Heart left ventricle (tissue), 16 donors: Measurements from ENCODE around the gene HLA-DMB. TPM values are rescaled to one million over a fixed set of nuclear protein-coding genes. Genes with fewer than 3 reads are reported as not detected.

Experiments used
- ATAC-seq, 4 donors: fragments of 200-7000 bp; cut with Tn5 transposase; one replicate each; pipeline ENCODE4 v1.9.1; 2020 to 2022; ENCODE audit warnings: moderate library complexity in 4 of 4, mild to moderate bottlenecking in 3 of 4, moderate number of reproducible peaks in 1 of 4
- DNase-seq, 5 donors: peaks; one replicate each; pipeline ENCODE4 v3.0.0-alpha.2; 2020
- H3K27ac ChIP-seq, 12 donors: fragments of 200-600 bp; sonication (generic) in 4 of 12; one replicate each; pipeline versions ENCODE4 v1.5.0 to v1.8.0; 2016 to 2022; ENCODE audit warnings: mild to moderate bottlenecking in 2 of 12
- H3K27me3 ChIP-seq, 9 donors: fragments of 200-600 bp; sonication (generic) in 2 of 9; one replicate each; pipeline versions ENCODE4 v1.5.1 to v1.8.0; 2016 to 2022; ENCODE audit warnings: mild to moderate bottlenecking in 3 of 9
- H3K36me3 ChIP-seq, 9 donors: fragments of 200-600 bp; sonication (generic) in 2 of 9; one replicate each; pipeline versions ENCODE4 v1.5.0 to v1.8.0; 2018 to 2022; ENCODE audit warnings: mild to moderate bottlenecking in 2 of 9
- H3K4me1 ChIP-seq, 12 donors: fragments of 200-600 bp; sonication (generic) in 4 of 12; one replicate each; pipeline versions ENCODE4 v1.5.0 to v1.8.0; 2016 to 2022; ENCODE audit warnings: mild to moderate bottlenecking in 3 of 12
- H3K4me3 ChIP-seq, 12 donors: fragments of 200-600 bp; sonication (generic) in 4 of 12; one replicate each; pipeline versions ENCODE4 v1.5.0 to v1.8.0; 2017 to 2022; ENCODE audit warnings: mild to moderate bottlenecking in 9 of 12, moderate library complexity in 4 of 12
- H3K9me3 ChIP-seq, 12 donors: fragments of 200-600 bp; sonication (generic) in 4 of 12; one replicate each; pipeline versions ENCODE4 v1.5.0 to v1.8.0; 2016 to 2022; ENCODE audit warnings: mild to moderate bottlenecking in 1 of 12
- CTCF ChIP-seq, 12 donors: fragments of 200-600 bp; sonication (generic) in 4 of 12; IDR thresholded peaks; one replicate each; pipeline versions ENCODE4 v1.5.0 to v1.8.0; 2018 to 2022; ENCODE audit warnings: antibody characterized with exemption in 12 of 12, mild to moderate bottlenecking in 5 of 12
- POLR2A ChIP-seq, 2 donors: fragments of 450-650 bp; IDR thresholded peaks; one replicate each; pipeline ENCODE4 v1.6.1; 2017; ENCODE audit warnings: antibody characterized with exemption in 2 of 2, mild to moderate bottlenecking in 2 of 2, moderate library complexity in 2 of 2
- WGBS, 4 donors: extraction: QIAGEN DNeasy Blood & Tissue Kit in 2 of 4; methylation state at CpG; one replicate each; pipeline versions ENCODE4 v1.1.5 to v1.1.7; 2013 to 2018; 5-methylcytosine and 5-hydroxymethylcytosine counted together
- intact Hi-C, 10 donors: fragments of 100-400 bp; cut with DNase I; formaldehyde crosslinking; loops; one replicate each; pipeline versions ENCODE4 v1.11.1 to v1.14.2; 2022
- polyA plus RNA-seq, 2 donors: library from polyadenylated mRNA; stranded (reverse); fragments of 200-250 nt; gene quantifications; one replicate each; pipeline ENCODE4 v1.2.3, GENCODE V29; 2013
- total RNA-seq, 9 donors: library from RNA; depleted of rRNA in 2 of 9; stranded (reverse); fragments of >200 nt in 2 of 9; fragmentation: NEBNext Ultra II Directional in 3 of 9; extraction: Animal tissue kit (Norgen Biotek cat#: 25700) in 3 of 9; gene quantifications; one replicate each; pipeline versions ENCODE4 v1.1.0 to v1.2.4, GENCODE V29; 2016 to 2023
- donor health status: ischemic (EF 13 %, LVEDD 7.1; RV severe dilation, severe dysfunction).
- donor health status: healthy with polysubstance abuse.
- donor health status: DM: no; HTN: yes; CAD: no.
- donor health status: DM: no; HTN: no; CAD: no.
- donor health status: ischemic (EF 25% LVEDD 6.9; RV normal size, moderate dysfunction).
- donor health status: ischemic (EF 25% LVEDD 5.7; RV mildly dilated, moderate dysfunction).
- donor health status: healthy.
- donor health status: DM: yes; HTN: yes; CAD: no.
- donor health status: ischemic (EF 35%, LVEDD 5.7; RV mildly dilated, moderate dysfunction).
- donor health status: nonischemic (EF 11% LVEDD 7.7; RV severe dilation, severe dysfunction).
- donor health status: DM: yes; HTN: yes; CAD: no.
- donor health status: PGD.
- donor health status: ischemic (EF 29% LVEDD 5.4; RV normal size, mild dysfunction).
- donor health status: nonischemic (EF 23%, LVEDD 6.1; RV moderate dilation, normal function).

HLA-DMB gene
- total and polyA plus RNA-seq, 11 donors, result 2.7 to 127 (median 6.7) TPM

DNA sequence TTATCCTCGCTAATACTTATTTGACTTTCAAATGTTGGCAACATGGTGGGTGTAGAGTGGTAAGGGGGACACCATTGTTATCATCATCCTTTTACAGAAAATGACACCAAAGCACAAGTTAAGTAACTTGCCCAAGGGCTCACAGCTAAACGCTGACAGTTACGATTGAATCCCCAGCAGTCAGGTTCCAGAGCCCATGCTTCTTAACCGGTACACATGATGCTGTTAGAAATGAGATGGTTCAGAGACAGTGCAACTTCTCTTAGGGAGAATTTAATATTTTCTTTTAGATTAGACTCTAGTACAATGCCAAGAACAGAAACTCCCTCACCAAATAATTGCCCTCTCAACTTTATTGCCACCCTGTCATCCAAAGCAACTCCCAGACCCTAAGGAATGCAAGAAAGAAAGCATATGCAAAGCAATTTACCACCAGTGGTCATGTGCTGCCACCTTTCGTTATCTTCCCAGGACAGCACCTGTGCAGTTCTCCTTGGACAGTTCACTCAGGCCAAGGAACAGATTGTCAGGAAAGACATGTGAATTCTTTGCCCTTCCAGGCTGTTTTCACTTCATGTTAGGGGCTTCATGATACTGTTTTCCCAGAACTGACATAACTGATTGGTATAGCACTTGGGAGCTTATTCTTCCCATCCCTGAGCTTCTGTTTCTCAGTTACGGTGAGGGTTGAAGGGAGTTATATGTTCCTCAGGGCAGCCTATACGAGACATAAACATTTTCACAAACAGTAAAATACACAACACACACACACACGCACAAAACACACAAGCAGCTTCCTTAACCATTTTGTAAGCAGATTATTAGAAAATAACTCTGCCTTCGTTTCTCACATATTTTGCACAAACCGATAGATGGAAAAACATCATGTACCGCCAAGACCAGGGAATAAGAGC is 7.0 kb upstream of the HLA-DMB start:
- TF ChIP-seq CTCF (IDR thresholded peaks at IDR 0.05) (peak in 7 of 12 donors; percentile 12 to 34 (median 27)), POLR2A (IDR thresholded peaks at IDR 0.05) (no peak)
- ATAC-seq (no peak), DNase-seq (no peak)
- intact Hi-C loops, result loop anchor here in 1 of 10 donors (10.0 kb wide), 1 partner anchor 53 kb away; no protein-coding TSS in a partner anchor
- no peak overlapping the region for H3K4me3 ChIP-seq
- no peak overlapping the region for H3K27ac ChIP-seq
- no peaks in the 10 kb centered on the region for H3K27me3 ChIP-seq
- peaks cover 0 to 8% (median 0%) of the 10 kb centered on the region in 12 donors for H3K9me3 ChIP-seq
- H3K4me1 ChIP-seq, result peaks cover 0 to 89% (median 4%) of the 10 kb centered on the region in 12 donors
- H3K36me3 ChIP-seq, result peaks cover 0 to 16% (median 0%) of the 10 kb centered on the region in 9 donors
- WGBS, 4 donors, result 74 to 86% (median 76%) methylated on average over 11 of the region's 11 CpGs

DNA sequence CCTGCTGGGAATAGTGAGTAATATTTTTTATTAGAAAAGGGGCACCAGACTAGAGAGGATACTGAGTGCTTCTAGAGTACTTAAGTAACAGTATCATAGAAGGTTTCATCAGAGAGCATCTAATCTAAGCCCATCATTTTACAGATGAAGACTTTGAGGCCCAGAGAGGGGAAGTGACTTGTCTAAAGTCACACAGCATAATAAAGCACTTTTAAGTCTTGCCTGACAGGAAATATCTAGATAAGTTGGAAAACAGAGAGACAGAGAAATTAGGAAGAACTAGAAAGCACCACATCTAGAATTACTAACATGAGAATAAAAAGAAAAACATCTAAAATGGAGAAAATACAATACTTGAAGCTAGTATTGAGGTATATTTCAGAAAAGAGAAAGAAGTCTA is 6.1 kb upstream of the HLA-DMB start:
- TF ChIP-seq CTCF (IDR thresholded peaks at IDR 0.05), result no peak
- no peak for TF ChIP-seq POLR2A (IDR thresholded peaks at IDR 0.05)
- ATAC-seq, result no peak
- no peak overlapping the region for H3K4me3 ChIP-seq

GRCh38 chr6:32945953-32946352 is 5.1 kb upstream of the HLA-DMB start:
- Histone ChIP-seq H3K36me3 (peaks cover 0 to 16% (median 0%) of the 10 kb centered on the region in 9 donors), H3K4me1 (peaks cover 0 to 89% (median 4%) of the 10 kb centered on the region in 12 donors), H3K27me3 (no peaks in the 10 kb centered on the region), H3K27ac (peak overlapping the region in 2 of 12 donors; percentile 35 to 97), H3K4me3 (no peak overlapping the region), H3K9me3 (peaks cover 0 to 8% (median 0%) of the 10 kb centered on the region in 12 donors)
- DNase-seq (no peak), ATAC-seq (no peak)
- TF ChIP-seq POLR2A (IDR thresholded peaks at IDR 0.05) (no peak), CTCF (IDR thresholded peaks at IDR 0.05) (no peak)
- intact Hi-C loops, result loop anchor here in 1 of 10 donors (10.0 kb wide), 1 partner anchor 51 kb away; no protein-coding TSS in a partner anchor

More for the DNA sequence above, 6.1 kb upstream of the HLA-DMB start:
- intact Hi-C loops, result loop anchor here in 1 of 10 donors (10.0 kb wide), 1 partner anchor 52 kb away; no protein-coding TSS in a partner anchor
- peak overlapping the region in 1 of 12 donors; percentile 97 for H3K27ac ChIP-seq
- H3K27me3 ChIP-seq, result no peaks in the 10 kb centered on the region
- peaks cover 0 to 8% (median 0%) of the 10 kb centered on the region in 12 donors for H3K9me3 ChIP-seq
- H3K36me3 ChIP-seq, result peaks cover 0 to 16% (median 0%) of the 10 kb centered on the region in 9 donors
- DNase-seq, result no peak
- peaks cover 0 to 89% (median 0%) of the 10 kb centered on the region in 12 donors for H3K4me1 ChIP-seq
